ENCODE data around the gene SPAST.
"Not testable (repeated sequence)": the region's sequence is repeated elsewhere in the genome, so short reads cannot be mapped to it uniquely, and the experiment has no call there.

SPAST gene

DNA sequence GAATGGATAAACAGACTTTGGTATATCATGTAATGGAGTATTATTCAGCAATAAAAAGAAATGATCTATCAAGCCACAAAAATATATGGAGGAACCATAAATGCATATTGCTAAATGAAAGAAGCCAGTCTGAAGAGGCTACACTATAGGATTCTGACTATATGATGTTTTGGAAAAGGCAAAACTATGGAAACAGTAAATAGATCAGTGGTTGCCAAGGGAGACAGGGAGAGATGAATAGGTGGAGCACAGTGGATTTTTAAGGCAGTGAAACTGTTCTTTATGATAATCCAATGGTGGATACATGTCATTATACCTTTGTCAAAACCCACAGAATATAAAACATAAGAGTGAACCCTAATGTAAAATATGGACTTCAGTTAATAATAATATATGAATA is 61.3 kb downstream of the SPAST start:
- H3K27ac ChIP-seq (ENCODE audit: insufficient read depth in 1 of 2, low read depth in 1 of 2, low read length in 2 of 2, poor library complexity in 1 of 2, severe bottlenecking in 2 of 2) = no peak overlapping the region
- ChIA-PET POLR2A (no interaction called here), CTCF (no interaction called here)
- peaks cover 7 to 43% (median 16%) of the 10 kb centered on the region in 4 experiments for H3K36me3 ChIP-seq (ENCODE audit: control insufficient read depth in 4 of 4, insufficient read depth in 4 of 4, low read length in 3 of 4)
- H3K4me1 ChIP-seq (ENCODE audit: control extremely low read depth in 1 of 4, control insufficient read depth in 4 of 4, insufficient read depth in 4 of 4, low read length in 3 of 4) = no peaks in the 10 kb centered on the region
- H3K9me3 ChIP-seq (ENCODE audit: control extremely low read depth in 1 of 5, control insufficient read depth in 4 of 5, insufficient read depth in 2 of 5, low read depth in 1 of 5, low read length in 4 of 5) = no peaks in the 10 kb centered on the region
- no peak overlapping the region for H3K4me3 ChIP-seq (ENCODE audit: control insufficient read depth in 1 of 7, extremely low read depth in 1 of 7, insufficient read depth in 4 of 7, low read depth in 2 of 7, low read length in 6 of 7)
- H3K27me3 ChIP-seq (replicated peaks in 2 of 5; ENCODE audit: control insufficient read depth in 4 of 5, insufficient read depth in 5 of 5, low read length in 4 of 5) = no peaks in the 10 kb centered on the region
- no peak for DNase-seq

DNA sequence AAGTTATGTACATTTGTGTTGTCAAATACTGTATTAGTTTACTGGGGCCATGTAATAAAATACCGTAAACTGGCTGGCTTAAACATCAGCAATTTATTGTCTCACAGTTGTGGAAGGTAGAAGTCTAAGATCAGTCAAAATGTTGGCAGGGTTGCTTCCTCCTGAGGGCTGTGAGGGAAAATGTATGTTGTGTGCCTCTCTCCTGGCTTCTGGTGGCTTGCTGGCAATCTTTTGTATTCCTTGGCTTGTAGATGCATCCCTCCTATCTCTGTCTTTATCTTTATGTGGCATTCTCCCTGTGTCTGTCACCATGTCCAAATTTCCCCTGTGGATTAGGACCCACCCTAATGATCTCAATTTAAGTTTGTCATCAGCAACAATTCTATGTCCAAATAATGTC is 65.3 kb downstream of the SPAST start:
- Histone ChIP-seq H3K4me3 (ENCODE audit: control insufficient read depth in 1 of 7, extremely low read depth in 1 of 7, insufficient read depth in 4 of 7, low read depth in 2 of 7, low read length in 6 of 7) (no peak overlapping the region), H3K27ac (ENCODE audit: insufficient read depth in 1 of 2, low read depth in 1 of 2, low read length in 2 of 2, poor library complexity in 1 of 2, severe bottlenecking in 2 of 2) (no peak overlapping the region), H3K27me3 (replicated peaks in 2 of 5; ENCODE audit: control insufficient read depth in 4 of 5, insufficient read depth in 5 of 5, low read length in 4 of 5) (no peaks in the 10 kb centered on the region), H3K4me1 (ENCODE audit: control extremely low read depth in 1 of 4, control insufficient read depth in 4 of 4, insufficient read depth in 4 of 4, low read length in 3 of 4) (no peaks in the 10 kb centered on the region), H3K9me3 (ENCODE audit: control extremely low read depth in 1 of 5, control insufficient read depth in 4 of 5, insufficient read depth in 2 of 5, low read depth in 1 of 5, low read length in 4 of 5) (no peaks in the 10 kb centered on the region), H3K36me3 (ENCODE audit: control insufficient read depth in 4 of 4, insufficient read depth in 4 of 4, low read length in 3 of 4) (peaks cover 10 to 58% (median 27%) of the 10 kb centered on the region in 4 experiments)
- CTCF ChIA-PET = interaction anchor here (0.6 to 1.5 kb wide), 3 partner anchors 13 to 101 kb away, joined by 3 to 4 read pairs (median 3); no protein-coding TSS in a partner anchor
- 100% methylated on average over 1 of the region's 1 CpG for WGBS (ENCODE audit: insufficient coverage)
- DNase-seq = no peak
- POLR2A ChIA-PET = no interaction called here

DNA sequence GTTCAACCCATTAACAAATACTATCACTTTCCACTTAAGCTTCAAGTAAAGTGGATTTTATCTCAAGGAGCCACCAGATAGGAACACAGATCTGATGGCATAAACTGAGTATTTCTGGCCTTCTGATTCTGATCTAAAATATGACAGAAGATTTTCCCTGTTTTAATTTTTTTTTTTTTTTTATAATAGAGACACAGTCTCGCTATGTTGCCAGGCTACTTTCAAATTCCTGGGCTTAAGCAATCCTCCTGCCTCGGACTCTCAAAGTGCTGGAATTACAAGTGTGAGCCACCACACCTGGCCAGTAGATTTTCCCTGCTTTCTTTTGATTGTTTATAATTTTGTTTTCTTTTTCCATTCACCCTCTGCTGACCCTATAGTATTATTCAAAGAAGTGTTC is 65.7 kb downstream of the SPAST start:
- no peaks in the 10 kb centered on the region for H3K9me3 ChIP-seq (ENCODE audit: control extremely low read depth in 1 of 5, control insufficient read depth in 4 of 5, insufficient read depth in 2 of 5, low read depth in 1 of 5, low read length in 4 of 5)
- DNase-seq = no peak
- H3K4me3 ChIP-seq (ENCODE audit: control insufficient read depth in 1 of 7, extremely low read depth in 1 of 7, insufficient read depth in 4 of 7, low read depth in 2 of 7, low read length in 6 of 7) = no peak overlapping the region
- H3K36me3 ChIP-seq (ENCODE audit: control insufficient read depth in 4 of 4, insufficient read depth in 4 of 4, low read length in 3 of 4) = peaks cover 10 to 60% (median 27%) of the 10 kb centered on the region in 4 experiments
- WGBS (ENCODE audit: insufficient coverage) = no CpG with 5 or more reads among the region's 2 CpGs
- ChIA-PET POLR2A (no interaction called here), CTCF (no interaction called here)
- H3K27me3 ChIP-seq (replicated peaks in 2 of 5; ENCODE audit: control insufficient read depth in 4 of 5, insufficient read depth in 5 of 5, low read length in 4 of 5) = no peaks in the 10 kb centered on the region
- H3K4me1 ChIP-seq (ENCODE audit: control extremely low read depth in 1 of 4, control insufficient read depth in 4 of 4, insufficient read depth in 4 of 4, low read length in 3 of 4) = no peaks in the 10 kb centered on the region
- no peak overlapping the region for H3K27ac ChIP-seq (ENCODE audit: insufficient read depth in 1 of 2, low read depth in 1 of 2, low read length in 2 of 2, poor library complexity in 1 of 2, severe bottlenecking in 2 of 2)

DNA sequence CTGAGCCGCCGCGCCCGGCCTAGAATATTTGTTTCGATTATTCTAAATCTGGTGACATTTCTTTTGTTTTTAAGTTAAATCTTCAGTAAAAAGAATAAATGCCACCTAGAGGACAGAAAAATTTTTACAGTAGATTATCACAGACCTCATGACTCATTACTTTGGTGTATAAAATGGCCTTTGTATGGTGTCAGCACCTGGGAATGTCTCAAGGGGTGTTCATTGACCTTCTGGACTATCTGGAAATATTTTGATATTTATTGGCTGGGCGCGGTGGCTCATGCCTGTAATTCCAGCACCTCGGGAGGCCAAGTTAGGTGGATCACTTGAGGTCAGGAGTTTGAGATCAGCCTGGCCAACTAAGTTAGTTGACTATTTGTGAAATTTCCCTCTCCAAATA is 72.1 kb downstream of the SPAST start:
- CTCF ChIA-PET = interaction anchor here (1.2 to 1.4 kb wide), 3 partner anchors 8 to 17 kb away, joined by 3 to 4 read pairs (median 4); no protein-coding TSS in a partner anchor
- peak; percentile 47 to 69 (median 67) for DNase-seq
- Histone ChIP-seq H3K27ac (ENCODE audit: insufficient read depth in 1 of 2, low read depth in 1 of 2, low read length in 2 of 2, poor library complexity in 1 of 2, severe bottlenecking in 2 of 2) (no peak overlapping the region), H3K9me3 (ENCODE audit: control extremely low read depth in 1 of 5, control insufficient read depth in 4 of 5, insufficient read depth in 2 of 5, low read depth in 1 of 5, low read length in 4 of 5) (no peaks in the 10 kb centered on the region), H3K4me1 (ENCODE audit: control extremely low read depth in 1 of 4, control insufficient read depth in 4 of 4, insufficient read depth in 4 of 4, low read length in 3 of 4) (no peaks in the 10 kb centered on the region), H3K4me3 (ENCODE audit: control insufficient read depth in 1 of 7, extremely low read depth in 1 of 7, insufficient read depth in 4 of 7, low read depth in 2 of 7, low read length in 6 of 7) (no peak overlapping the region), H3K27me3 (replicated peaks in 2 of 5; ENCODE audit: control insufficient read depth in 4 of 5, insufficient read depth in 5 of 5, low read length in 4 of 5) (no peaks in the 10 kb centered on the region), H3K36me3 (ENCODE audit: control insufficient read depth in 4 of 4, insufficient read depth in 4 of 4, low read length in 3 of 4) (peaks cover 15 to 42% (median 17%) of the 10 kb centered on the region in 4 experiments)
- WGBS (ENCODE audit: insufficient coverage) = 100% methylated on average over 6 of the region's 8 CpGs
- POLR2A ChIA-PET = no interaction called here

DNA sequence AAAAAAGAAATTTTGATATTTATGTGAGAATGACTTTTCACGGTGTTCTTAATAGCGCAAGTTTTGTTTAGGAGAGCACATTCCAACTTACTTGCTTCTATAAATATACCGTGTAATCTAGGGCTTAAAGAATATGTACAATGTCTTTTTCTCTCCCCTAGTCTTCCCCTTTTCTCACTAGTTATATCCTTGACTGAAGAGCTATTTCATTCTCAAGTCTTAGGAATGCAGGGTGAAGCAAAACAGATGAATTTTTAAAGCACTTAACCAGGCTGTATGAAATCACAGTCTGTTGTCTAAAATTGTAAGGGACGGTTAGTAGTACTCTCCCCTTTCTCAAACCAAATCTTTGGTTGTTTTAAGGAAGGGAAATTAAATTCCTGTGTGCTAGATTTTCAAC is 72.7 kb downstream of the SPAST start:
- Histone ChIP-seq H3K4me3 (ENCODE audit: control insufficient read depth in 1 of 7, extremely low read depth in 1 of 7, insufficient read depth in 4 of 7, low read depth in 2 of 7, low read length in 6 of 7) (no peak overlapping the region), H3K36me3 (ENCODE audit: control insufficient read depth in 4 of 4, insufficient read depth in 4 of 4, low read length in 3 of 4) (peaks cover 11 to 42% (median 13%) of the 10 kb centered on the region in 4 experiments), H3K9me3 (ENCODE audit: control extremely low read depth in 1 of 5, control insufficient read depth in 4 of 5, insufficient read depth in 2 of 5, low read depth in 1 of 5, low read length in 4 of 5) (no peaks in the 10 kb centered on the region), H3K27ac (ENCODE audit: insufficient read depth in 1 of 2, low read depth in 1 of 2, low read length in 2 of 2, poor library complexity in 1 of 2, severe bottlenecking in 2 of 2) (no peak overlapping the region), H3K27me3 (replicated peaks in 2 of 5; ENCODE audit: control insufficient read depth in 4 of 5, insufficient read depth in 5 of 5, low read length in 4 of 5) (no peaks in the 10 kb centered on the region), H3K4me1 (ENCODE audit: control extremely low read depth in 1 of 4, control insufficient read depth in 4 of 4, insufficient read depth in 4 of 4, low read length in 3 of 4) (no peaks in the 10 kb centered on the region)
- ChIA-PET CTCF (interaction anchor here (1.4 kb wide), 1 partner anchor 14 kb away, joined by 4 read pairs; no protein-coding TSS in a partner anchor), POLR2A (no interaction called here)
- no peak for DNase-seq
- no CpG with 5 or more reads among the region's 4 CpGs for WGBS (ENCODE audit: insufficient coverage)

DNA sequence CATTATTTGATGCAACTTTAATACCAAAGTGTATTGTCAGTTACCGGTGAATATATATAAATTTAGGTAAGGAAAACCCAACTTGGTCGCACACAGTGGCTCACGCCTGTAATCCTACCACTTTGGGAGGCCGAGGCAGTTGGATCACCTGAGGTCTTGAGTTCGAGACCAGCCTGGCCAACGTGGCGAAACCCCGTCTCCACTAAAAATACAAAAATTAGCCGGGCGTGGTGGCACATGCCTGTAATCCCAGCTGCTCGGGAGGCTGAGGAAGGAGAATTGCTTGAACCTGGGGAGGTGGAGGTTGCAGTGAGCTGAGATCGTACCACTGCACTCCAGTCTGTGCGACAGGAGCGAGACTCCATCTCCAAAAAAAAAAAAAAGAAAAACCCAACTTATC is 88.2 kb downstream of the SPAST start:
- H3K27ac ChIP-seq (ENCODE audit: insufficient read depth in 1 of 2, low read depth in 1 of 2, low read length in 2 of 2, poor library complexity in 1 of 2, severe bottlenecking in 2 of 2); H3K27me3 ChIP-seq (replicated peaks in 2 of 5; ENCODE audit: control insufficient read depth in 4 of 5, insufficient read depth in 5 of 5, low read length in 4 of 5); H3K4me3 ChIP-seq (ENCODE audit: control insufficient read depth in 1 of 7, extremely low read depth in 1 of 7, insufficient read depth in 4 of 7, low read depth in 2 of 7, low read length in 6 of 7); H3K4me1 ChIP-seq (ENCODE audit: control extremely low read depth in 1 of 4, control insufficient read depth in 4 of 4, insufficient read depth in 4 of 4, low read length in 3 of 4); DNase-seq; CTCF ChIA-PET; H3K9me3 ChIP-seq (ENCODE audit: control extremely low read depth in 1 of 5, control insufficient read depth in 4 of 5, insufficient read depth in 2 of 5, low read depth in 1 of 5, low read length in 4 of 5); POLR2A ChIA-PET: not testable (repeated sequence)
- peaks cover 0 to 17% (median 4%) of the 10 kb centered on the region in 4 experiments for H3K36me3 ChIP-seq (ENCODE audit: control insufficient read depth in 4 of 4, insufficient read depth in 4 of 4, low read length in 3 of 4)
- WGBS (ENCODE audit: insufficient coverage) = 97% methylated on average over 9 of the region's 14 CpGs

DNA sequence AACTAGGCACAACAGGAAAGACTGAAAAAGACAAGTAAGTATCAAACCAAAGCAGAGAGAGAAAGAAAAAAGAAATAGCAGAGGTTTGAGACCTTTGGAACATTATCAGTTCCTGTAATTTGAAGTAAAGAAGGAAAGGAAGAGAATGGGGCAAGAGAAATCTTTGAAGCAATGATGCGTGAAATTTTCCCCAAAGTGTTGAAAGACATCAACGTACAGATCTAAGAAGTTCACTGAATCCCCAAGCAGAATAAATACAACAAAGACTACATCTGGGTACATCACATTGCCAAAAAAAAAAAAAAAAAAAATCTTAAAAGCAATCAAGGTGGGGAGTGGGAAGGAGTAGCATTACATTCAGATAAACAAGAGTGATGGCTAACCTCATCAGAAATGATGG is 96.3 kb downstream of the SPAST start:
- Histone ChIP-seq H3K9me3 (ENCODE audit: control extremely low read depth in 1 of 5, control insufficient read depth in 4 of 5, insufficient read depth in 2 of 5, low read depth in 1 of 5, low read length in 4 of 5) (no peaks in the 10 kb centered on the region), H3K27me3 (replicated peaks in 2 of 5; ENCODE audit: control insufficient read depth in 4 of 5, insufficient read depth in 5 of 5, low read length in 4 of 5) (no peaks in the 10 kb centered on the region), H3K27ac (ENCODE audit: insufficient read depth in 1 of 2, low read depth in 1 of 2, low read length in 2 of 2, poor library complexity in 1 of 2, severe bottlenecking in 2 of 2) (no peak overlapping the region), H3K4me1 (ENCODE audit: control extremely low read depth in 1 of 4, control insufficient read depth in 4 of 4, insufficient read depth in 4 of 4, low read length in 3 of 4) (peaks cover 0 to 6% (median 1%) of the 10 kb centered on the region in 4 experiments), H3K36me3 (ENCODE audit: control insufficient read depth in 4 of 4, insufficient read depth in 4 of 4, low read length in 3 of 4) (peaks cover 0 to 3% (median 2%) of the 10 kb centered on the region in 4 experiments), H3K4me3 (ENCODE audit: control insufficient read depth in 1 of 7, extremely low read depth in 1 of 7, insufficient read depth in 4 of 7, low read depth in 2 of 7, low read length in 6 of 7) (no peak overlapping the region)
- WGBS (ENCODE audit: insufficient coverage) = no CpG with 5 or more reads among the region's 2 CpGs
- CTCF ChIA-PET = no interaction called here
- POLR2A ChIA-PET = no interaction called here
- DNase-seq = no peak

All from common myeloid progenitor, CD34-positive (primary cell).